D341Med (cell line): ENCODE data around the gene PNPLA1.

Experiments used
- DNase-seq: peaks from one replicate; pipeline ENCODE4 v3.0.0; 2012; ENCODE audit warnings: low spot score

PNPLA1 gene

DNA sequence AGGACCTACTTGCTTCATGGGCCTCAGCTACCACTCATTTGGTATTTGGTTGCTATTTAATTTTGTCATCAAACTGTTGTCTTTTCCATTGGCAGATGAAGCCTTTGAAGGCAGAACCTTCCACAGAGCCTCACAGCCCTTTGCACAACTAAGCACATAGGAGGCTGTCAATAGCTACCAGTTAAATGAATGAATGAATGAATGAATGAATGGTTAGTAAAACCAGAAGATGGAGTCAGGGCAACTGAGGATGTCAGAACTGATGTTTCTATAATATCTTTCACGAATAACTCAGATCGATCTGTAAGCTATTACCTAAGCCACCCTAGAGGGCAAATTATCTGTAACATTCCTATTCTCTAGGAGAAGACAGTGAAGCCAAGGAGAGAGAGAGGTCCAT lies 47.8 kb downstream of the PNPLA1 start:
- DNase-seq, result no peak

DNA sequence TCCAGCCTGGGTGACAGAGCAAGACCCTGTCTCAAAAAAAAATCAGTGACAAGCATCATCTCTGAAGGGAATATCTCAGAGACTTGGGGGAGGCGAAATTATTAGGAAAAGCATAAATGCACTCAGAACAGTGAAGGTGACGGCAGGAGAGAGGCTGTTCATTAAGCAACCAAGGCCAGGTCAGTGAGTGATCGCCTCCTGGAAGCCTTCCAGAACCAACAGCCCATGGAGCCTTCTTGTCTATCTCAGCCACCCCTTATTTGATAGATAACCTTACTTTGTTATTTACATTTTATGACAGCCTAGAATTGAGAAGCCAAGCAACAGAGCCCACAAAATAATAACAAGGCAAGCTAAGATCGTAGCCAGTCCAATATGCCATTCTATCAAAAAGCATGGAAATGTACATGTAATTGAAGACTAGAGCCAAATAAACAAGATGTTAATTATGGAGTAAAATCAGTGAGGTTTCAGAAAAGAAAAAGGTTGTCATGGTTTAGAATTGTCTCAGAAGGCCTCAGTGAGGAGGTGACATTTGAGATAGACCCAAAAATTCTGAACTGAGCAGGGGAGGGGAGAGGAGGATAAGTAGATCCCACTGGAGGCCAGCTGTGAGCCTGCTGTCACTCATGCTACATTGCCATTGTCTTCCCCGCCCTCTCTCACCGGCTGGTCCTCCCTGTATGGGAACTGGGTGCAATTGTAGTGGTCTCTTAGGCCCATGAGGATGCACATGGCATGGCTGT lies 49.0 kb downstream of the PNPLA1 start:
- peak; percentile 45 for DNase-seq

DNA sequence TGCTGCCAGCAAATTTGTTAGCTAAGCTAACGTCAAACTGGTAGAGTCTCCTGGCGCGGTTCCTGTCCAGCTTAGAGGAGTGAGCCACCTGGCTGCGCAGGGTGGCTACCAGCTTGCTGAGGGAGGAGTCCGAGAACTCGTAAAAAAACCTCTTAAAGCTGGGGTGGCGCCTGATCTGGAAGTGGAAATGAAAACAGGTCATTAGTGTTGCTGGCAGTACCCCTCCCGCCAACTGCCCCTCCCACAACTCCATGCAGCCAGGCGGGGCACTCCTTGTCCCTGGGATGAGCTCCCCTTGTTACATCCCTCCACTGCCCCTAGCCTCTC lies 49.5 kb downstream of the PNPLA1 start:
- no peak for DNase-seq

DNA sequence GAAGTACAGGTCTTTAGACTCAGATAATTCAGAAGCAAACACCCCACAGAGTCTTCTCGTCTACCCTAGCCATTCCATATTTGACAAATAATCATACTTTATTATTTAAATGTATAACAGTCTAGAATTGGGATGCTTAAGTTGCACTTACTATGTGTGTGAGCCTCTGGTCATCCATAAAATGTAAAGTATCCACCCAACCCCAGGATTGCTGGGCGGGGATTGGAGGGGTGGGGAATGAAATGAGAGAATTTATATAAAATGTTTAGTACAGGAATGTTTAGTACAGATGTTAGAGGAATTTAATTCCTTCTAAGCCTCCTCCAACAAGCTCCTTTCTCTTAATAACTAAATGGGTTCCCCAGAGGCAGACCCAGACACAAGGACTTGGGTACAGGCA lies 50.0 kb downstream of the PNPLA1 start:
- no peak for DNase-seq

DNA sequence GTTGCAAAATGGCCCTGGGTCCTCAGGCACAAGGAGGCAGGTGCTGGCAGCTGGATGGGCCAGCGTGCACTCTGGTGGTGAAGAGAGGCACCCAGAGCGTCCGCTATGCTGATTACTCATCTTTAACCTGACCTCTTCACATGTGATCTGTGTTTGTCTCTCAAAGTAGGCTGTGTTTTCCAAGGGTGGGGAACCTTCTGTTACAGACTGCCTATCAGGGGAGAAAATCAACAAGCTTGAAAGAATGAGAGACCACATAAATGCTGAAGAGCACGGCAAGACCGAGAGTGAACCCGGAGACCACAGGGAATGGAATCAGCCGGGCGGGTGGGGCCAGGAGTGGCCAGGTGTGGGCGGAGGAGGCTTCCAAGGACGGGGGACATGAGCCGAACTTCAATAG lies 50.6 kb downstream of the PNPLA1 start:
- DNase-seq, result no peak

DNA sequence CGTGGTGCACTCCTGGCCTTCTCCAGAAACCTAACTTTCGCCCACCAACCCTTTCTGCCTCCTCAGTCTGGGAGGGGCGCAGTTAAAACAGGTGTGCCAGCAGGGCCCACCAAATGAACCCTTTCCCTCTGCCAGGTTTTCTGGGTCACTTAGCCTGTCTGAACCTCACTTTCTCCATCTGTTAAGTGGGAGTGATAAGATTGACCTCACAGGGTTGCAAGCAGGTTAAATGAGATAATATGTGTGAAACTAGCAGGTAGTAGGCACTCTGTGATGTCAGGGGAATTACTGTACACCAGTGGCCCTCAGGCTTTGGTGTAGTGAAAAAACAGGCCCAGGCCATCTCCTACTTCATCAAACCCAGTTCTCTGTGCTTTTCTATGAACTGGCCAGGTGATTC lies 52.7 kb downstream of the PNPLA1 start:
- DNase-seq, result no peak

DNA sequence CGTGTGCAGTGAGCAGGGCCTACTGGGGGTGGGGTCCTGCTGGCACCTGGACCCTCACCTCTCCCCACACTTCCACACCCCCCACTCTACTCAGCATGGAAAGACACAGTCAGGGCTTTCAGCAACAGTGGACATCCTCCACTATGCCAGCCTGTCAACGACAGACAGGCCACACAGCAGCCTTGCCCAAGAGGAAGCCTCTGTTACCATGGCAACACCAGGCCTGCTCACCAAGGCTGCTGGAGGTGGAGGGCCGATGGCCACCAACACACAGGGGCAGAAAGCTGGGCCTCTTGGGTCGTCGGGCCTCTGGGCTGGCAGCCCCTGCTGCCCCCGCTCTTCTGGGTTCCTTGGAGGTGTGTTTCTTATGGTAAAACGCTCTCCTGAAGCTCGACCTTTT lies 53.2 kb downstream of the PNPLA1 start:
- DNase-seq, result no peak

DNA sequence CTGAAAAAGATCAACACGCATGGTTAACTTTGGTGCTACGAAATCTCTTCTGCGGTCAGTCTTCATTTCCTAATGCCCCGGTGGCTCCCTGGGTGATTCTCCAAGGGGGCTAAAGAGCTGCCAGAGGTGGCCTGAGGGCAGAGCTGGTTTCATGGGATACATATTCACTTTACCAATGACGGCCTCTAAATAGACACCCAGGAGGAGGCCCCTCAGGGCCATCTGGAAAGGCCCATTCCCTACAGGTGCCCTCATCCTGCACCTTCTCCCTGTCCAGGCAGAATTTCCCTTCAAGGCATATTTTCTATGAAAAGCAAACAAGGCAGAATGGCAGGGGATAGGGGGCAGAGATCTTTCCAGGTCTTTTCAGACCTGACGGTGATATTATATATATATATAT lies 54.3 kb downstream of the PNPLA1 start:
- no peak for DNase-seq

DNA sequence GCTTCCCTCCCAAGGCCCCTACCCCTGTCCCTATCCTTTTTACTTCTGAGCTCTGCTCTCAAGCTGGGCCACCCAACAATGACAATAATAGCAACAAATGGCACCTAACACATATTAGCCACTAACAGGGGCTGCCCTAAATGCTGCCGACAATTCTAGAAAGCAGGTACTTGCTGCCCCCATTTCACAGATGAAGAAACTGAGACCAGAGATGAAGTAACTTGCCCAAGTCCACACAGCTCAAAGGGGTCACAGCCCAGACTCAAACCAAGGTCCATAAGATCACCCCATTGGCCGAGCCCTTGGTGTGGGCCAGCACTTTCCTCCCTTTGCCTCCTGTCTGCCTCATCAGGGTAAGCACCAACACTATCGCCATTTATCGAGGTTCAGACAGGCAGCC lies 54.9 kb downstream of the PNPLA1 start:
- DNase-seq, result no peak

DNA sequence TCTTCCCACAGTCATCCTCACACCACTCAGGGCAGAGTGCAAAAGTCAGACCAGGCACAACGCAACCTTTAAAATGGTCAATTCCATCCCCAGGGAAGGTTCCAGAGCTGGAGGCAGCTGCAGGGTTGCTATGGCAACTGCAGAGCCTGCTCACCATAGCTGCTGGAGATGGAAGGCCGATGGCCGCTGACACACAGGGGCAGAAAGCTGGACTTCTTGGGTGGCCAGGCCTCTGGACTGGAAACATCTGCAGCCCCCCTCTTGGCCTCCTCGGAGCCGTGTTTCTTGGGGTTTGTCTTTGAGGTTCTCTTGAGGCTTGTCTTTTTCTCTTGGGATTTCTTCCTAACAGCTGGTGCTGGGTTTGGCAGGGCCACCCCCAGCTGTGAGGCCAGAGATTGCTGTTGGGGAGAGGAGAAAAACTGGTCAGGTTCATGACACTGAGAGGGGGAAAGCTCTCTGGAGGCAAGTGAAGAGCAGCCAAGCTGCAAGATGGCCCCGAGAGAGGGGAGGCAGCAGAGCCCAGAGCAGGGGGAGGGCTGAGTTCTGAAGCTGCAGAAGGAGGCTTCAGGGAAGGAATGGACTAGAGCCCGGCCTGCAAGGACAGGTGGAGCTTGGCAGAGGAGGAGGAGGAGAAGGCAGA lies 56.6 kb downstream of the PNPLA1 start:
- DNase-seq, result no peak

DNA sequence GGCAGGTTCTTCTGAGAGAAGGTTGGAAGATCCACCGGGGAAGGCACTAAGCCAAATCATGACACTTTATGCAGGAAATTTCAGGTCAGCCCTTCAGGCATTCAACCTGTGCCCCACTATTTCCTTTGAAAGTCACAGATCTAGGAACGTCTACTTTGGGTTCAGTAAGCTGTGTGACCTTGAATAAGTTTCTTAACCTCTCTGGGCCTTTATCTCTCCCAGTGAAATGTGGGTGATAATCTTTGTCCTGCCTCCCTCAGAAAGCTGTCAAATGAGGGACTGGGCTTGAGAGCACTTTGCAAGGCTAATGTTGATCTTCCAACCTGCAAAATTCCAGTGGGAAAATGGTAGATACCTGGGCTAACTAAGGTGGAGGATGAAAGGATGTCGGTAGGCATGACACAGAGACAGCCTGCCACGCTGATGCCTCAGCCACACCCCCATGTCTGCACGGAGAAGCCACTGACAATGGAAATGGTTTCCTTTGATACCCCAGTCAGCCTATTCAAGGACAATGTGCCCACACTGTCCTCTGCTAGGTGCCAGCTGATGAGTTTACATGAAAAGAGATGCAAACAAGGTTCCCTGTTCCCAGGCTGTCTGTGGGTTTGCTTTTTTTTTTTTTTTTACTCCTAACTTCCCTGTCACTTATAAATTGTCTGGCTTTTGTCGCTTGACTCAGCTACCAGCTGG lies 57.5 kb downstream of the PNPLA1 start:
- DNase-seq, result no peak

DNA sequence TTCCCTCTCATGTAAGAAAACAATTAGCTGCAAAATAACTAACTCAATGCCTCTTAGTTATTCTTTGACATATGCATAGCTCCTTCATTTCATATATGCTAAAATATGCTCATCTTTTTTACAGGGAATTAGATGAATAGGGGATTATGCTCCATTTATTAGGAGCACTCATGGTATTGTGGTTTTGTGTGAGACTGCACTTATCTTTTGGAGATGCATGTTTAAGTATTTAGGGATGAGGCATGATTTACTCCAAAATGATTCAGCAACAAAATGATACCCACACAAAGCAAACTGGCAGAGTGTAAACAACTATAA lies 58.0 kb downstream of the PNPLA1 start:
- no peak for DNase-seq

DNA sequence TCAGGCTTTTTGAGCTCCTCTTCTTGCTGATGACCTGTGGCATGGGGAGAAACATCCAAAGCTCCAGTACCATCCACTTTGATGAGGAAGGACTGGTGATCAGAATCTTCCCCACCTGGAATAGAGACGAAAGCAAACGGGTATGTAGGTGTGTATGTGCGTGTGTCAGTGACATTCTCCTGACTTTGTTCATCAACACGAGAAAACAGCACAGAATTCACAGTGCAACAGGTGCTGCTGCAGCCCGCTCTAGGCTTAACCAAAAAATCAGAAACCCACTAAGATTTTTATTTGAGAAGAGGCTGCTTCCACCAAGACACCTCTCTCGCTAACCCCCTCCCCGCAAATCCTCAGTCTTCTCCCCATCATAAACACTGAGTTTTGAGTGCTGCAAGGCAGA lies 58.7 kb downstream of the PNPLA1 start:
- DNase-seq, result no peak

DNA sequence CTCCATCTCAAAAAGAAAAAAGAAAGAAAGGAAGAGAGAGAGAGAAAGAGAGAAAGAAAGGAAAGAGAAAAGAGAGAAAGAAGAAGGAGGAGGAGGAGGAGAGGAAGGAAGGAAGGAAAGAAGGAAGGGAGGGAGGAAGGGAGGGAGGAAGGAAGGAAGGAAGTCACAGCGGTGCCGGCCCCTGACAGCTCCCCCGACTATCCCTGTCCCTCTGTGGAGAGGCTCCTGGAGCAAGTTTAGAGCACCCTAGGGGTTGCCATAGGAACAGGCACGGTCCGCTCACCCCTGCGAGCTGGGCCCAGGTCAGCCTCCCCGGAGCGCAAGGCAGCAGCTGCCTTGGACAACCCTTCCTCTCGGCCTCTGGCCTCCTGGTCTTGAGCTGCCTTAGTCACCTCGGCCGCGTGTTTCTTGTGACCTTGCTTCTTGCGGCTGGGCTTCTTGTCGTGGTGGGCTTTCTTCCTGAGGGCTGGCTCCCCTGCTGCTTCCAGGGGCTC lies 60.0 kb downstream of the PNPLA1 start:
- DNase-seq, result no peak

DNA sequence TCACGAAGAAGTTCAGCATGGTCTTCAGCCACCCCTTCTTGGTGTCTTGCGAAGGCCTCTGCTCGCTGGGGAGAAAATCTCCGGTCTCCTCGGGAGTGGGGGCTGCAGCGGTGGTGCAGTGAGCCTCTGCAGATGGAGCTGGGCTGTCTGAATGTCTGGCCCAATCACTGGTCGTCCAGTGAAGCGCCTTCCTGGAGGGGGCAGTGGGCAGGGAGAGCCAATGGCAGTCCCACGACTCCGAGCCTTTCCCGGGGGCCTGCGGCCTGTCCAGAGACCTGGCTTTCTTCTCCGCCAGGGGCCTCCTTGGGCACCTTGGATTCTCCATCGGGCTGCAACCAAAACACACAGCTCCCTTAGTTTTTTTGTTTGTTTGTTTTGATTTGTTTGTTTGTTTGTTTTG lies 60.5 kb downstream of the PNPLA1 start:
- no peak for DNase-seq

DNA sequence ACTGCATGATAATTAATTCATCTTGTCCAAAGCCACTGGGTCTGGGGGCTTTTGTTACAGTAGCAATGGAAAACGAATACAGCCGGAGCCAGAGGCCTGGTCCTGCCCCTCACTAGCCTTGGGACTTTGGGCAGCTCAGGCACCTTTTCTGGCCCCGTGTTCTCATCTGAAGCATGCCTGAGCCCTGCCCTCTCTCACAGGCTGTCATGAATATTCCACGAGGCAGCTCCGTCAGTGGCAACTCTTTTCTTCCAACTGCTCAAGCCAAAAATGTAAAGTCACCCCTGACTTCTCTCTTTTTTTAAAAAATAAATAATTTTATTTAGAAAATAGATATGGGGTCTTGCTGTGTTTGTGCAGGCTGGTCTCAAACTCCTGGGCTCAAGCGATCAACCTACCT lies 61.5 kb downstream of the PNPLA1 start:
- DNase-seq, result no peak

DNA sequence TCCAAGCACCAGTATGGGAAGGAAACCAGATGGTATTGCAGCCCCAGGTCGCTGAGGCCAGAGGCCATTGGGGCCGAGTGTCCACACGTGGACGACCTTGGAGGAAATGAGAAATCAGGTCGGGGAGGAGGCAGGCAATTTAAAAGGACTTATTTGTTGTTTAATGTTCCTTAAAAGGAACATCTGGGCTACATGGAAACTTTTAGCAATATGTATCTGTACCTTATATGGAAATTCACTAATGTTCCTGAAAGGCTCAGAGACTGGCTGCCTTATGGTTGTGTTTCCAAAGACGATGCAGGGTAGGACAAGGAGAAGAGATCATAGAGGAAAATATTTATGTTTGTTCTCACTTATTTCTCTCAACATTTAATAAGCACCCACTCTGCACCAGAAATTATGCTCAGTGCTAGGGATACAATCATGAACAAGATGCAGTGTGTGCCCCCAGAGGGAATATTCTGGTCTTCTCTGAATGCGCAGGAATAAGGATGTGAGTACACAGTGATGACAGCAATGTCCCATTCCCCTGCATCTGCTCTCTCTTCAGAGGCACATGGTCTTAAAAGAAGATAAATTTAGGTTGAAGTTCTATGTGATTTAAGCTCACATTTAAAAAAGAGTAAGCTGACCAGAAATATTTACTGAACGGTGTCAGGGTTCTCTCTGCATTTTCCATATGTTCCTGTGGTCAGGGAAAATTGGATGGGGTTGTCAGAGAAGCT lies 63.5 kb downstream of the PNPLA1 start:
- DNase-seq, result no peak

DNA sequence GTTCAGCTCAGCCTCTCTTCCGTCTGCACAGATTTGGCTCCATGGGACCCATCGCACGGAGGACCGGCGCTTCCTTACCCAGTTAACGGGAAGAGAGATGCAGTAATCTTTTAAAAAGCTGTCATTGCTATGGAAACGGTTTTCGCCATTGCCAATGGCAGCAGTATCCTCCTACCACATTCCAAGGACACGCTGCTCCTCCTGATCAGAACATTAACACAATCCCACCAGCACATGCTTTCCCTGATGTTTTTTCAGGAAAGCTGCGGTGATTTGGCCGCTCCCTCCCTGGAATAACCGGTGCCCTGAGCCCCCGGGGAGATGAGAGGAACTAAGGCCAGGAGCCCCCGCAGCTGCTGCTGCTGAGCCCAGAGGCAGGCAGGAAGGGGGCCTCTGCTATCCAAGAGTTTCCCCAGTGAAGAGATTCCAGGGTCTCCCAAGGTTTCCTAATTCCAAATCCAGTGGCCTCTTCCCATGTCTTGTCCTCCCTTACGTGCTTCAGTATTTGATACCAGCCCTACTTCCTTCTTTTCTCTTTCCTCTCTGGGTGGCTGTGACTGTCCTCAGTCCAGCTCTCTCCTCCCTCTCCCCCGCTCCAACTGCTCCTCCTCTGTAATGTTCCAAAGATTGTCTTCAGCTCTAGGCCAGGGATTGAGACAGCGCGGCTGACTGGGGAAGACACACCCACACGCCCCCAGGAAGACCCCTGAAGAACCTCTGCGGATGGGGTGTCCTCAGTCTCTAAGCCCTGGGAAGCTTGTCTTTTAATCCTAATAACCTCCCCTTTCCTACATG lies 64.3 kb downstream of the PNPLA1 start:
- DNase-seq, result no peak

DNA sequence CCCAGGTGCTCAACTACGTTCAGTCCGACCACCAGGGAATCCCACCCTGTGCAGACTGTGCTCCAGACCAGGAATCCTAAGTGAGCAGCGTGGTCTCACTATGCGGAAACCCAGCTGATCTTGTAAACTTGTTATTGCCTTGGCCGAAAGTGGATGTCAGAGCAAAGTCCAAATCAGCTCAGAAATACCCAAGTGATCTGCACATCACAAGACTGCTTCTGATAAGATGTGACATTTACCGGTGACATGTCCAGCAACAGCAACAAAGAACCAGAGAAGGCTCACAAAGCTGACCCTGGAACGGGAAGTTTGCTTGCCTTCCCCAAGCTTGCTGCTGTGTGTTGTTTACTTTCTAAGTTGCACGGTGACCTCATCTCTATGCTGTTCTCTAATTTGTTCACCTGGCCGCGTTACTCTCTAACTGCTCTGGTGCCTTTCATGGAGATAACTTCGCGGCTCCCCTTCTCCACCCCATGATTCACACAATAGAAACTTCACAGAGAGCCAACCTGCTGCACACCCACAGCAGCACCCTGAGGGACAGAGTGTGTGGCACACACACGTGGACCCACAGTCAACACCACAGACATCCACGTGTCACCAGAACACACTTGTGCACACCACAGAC lies 65.1 kb downstream of the PNPLA1 start:
- DNase-seq, result no peak

DNA sequence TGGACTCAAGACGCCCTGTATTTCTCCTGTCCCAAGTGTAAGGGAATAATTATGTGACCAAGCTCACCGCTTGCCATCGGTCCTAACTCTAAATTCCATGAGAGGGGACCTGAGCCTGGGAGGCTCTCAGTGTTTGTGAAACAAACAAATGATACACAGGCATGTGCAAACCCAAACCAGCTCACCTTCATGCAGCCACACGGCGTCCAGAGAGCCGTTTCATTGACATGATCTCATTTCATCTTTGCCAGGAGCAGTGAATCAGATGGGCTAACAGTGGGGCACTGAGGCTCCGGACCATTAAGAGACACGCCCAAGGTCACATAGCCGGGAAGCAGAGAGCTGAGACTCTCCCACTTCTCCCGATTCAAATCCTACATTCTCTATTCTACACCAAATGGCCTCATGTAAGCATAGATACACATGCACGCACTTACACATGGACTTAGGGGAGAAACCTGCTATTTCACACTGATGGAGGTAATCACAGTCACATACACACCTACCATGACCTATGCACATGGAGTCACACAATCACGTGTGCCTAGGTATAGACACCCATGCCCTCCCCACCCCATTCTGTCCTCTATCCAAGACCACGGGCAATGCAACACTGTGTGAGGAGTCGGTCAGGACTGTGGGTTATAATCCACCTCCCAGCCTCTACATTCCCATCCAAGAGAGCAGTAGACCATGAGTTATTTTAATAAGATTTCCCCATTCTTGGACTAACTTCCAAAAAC lies 65.8 kb downstream of the PNPLA1 start:
- DNase-seq, result no peak

DNA sequence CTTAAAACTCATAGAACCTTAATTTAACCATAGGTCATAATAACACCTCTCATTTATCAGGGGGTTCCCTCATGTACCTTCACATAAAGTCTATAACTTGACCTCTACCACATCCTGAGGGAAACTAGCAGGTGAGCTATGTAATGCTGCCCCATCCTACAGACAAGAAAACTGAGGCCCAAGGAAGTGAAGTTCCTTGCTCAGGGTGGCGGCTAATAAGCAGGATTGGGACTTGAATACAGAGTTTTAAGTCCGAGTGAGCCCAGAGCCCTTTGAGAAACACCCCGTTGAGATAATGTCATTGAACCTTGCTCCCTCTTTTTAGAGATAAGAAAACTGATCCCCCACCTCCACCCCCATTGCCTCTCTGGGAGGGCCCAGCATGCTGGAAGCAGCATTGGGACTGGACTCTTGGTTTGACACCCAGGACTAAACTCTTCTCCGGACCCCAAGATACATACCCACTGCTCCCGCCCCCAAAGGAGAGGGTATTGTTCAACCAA lies 66.4 kb downstream of the PNPLA1 start:
- no peak for DNase-seq
